ENCODE measurements around the gene SLC7A5. TPM values are rescaled to one million over a fixed set of nuclear protein-coding genes. Genes with fewer than 3 reads are reported as not detected.
"Not testable (repeated sequence)": the region's sequence is repeated elsewhere in the genome, so short reads cannot be mapped to it uniquely, and the experiment has no call there.

The SLC7A5 gene
- polyA plus RNA-seq, 1 donor from 2014 or later = 6.9 TPM

DNA sequence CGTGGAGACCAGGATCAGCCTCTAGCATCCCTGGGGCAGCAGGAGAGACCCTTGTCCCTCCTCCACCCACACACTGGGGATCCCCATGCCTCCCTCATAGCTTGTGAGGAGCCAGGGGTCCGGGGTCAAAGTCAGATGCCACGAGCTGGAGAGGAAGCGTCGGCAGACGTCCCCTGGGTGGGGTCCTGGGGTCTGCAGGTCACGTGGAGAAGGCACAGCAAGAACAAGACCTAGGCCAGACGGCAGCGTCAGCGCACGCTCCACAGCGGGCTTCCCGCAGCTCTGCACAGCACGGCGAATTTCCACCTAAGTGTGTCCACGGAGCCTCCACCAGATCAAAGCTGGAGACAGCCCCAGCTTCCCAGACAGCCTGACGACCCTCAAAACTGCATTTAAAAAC lies 49.3 kb downstream of the SLC7A5 start:
- Mint-ChIP-seq H3K36me3 (peaks cover 2% of the 10 kb centered on the region), H3K27me3 (no peaks in the 10 kb centered on the region), H3K4me3 (no peak overlapping the region), H3K27ac (no peak overlapping the region), H3K9me3 (peaks cover 0 to 3% (median 0%) of the 10 kb centered on the region in 3 donors), H3K4me1 (peaks cover 0 to 4% (median 0%) of the 10 kb centered on the region in 3 donors)

DNA sequence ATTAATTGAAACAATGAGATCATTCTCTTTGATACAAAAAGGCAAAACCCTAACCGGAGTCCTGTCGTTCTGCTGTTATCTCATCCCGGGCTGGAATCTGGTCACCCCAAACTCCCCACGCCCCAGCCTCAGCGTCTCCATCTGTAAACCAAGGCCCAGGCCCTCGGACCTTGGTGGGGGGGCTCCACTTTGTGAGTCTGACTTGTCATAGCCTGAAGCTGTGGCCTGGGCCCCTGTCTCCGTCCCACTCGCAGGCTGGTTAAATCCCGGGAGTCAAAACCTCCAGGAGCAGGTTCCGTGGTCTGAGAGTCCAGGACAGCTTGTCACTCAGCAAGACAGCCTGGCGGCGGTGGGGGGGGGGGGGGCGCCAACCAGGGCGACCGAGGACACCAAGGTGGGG lies 50.0 kb downstream of the SLC7A5 start:
- Mint-ChIP-seq H3K4me3 (no peak overlapping the region), H3K4me1 (peaks cover 0 to 4% (median 0%) of the 10 kb centered on the region in 3 donors), H3K27me3 (no peaks in the 10 kb centered on the region), H3K36me3 (peaks cover 2% of the 10 kb centered on the region), H3K27ac (no peak overlapping the region), H3K9me3 (peaks cover 0 to 3% (median 0%) of the 10 kb centered on the region in 3 donors)

DNA sequence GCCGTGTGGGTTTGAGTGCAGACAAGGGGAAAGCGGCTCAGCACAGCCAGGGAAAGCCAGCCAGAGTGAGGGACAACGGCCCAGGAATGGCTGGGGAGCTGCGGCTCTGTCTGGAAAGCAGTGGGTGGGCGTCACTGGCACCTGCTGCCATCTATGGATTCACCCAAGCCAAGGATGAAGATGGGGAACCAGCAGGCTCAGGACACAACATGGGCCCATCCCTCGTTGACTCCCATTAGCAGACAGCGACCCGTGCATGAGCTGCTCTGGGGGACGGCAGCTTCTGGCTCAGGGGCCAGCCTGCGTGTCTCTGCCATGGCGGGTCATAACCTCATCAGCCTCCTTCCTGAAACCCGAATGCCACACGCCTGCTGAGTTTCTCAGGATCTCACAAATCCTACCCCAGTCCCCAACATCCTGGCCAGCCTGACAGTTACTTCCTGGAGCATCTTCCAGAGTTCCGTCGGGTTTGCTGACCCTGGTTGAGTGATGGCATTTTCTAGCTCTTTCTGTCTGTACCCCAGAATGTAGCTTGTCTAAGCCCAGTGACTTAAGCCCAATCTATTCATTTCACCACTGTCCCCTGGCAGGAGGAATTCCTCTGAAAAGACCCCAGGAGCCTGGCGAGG lies 50.7 kb downstream of the SLC7A5 start:
- Mint-ChIP-seq H3K4me3 (no peak overlapping the region), H3K27ac (no peak overlapping the region), H3K27me3 (no peaks in the 10 kb centered on the region), H3K4me1 (peaks cover 0 to 4% (median 0%) of the 10 kb centered on the region in 3 donors), H3K36me3 (peaks cover 2% of the 10 kb centered on the region), H3K9me3 (peaks cover 0 to 3% (median 0%) of the 10 kb centered on the region in 3 donors)

DNA sequence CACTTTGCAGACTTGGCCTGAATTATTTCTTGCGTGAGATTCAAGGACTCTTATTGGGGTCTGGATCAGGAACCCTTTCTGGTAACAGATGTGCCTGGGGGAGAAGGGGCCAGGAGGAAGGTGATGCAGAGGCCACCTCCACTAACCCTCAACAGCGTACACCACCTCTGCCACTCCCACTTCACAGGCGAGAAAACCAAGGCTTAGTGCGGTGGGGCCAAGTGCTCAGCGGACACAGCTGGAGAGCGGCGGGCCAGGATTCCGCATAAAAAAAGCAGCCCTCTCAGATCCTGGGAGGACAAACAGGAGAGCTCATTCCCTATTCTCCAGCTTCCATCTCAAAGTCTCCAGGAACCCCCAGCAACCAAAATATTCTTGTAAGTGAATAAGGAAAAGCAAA lies 51.4 kb downstream of the SLC7A5 start:
- Mint-ChIP-seq H3K27me3 (no peaks in the 10 kb centered on the region), H3K4me1 (peaks cover 0 to 4% (median 0%) of the 10 kb centered on the region in 3 donors), H3K27ac (no peak overlapping the region), H3K9me3 (peaks cover 0 to 3% (median 0%) of the 10 kb centered on the region in 3 donors), H3K36me3 (peaks cover 2% of the 10 kb centered on the region), H3K4me3 (peak overlapping the region in 1 of 4 donors; percentile 55)

DNA sequence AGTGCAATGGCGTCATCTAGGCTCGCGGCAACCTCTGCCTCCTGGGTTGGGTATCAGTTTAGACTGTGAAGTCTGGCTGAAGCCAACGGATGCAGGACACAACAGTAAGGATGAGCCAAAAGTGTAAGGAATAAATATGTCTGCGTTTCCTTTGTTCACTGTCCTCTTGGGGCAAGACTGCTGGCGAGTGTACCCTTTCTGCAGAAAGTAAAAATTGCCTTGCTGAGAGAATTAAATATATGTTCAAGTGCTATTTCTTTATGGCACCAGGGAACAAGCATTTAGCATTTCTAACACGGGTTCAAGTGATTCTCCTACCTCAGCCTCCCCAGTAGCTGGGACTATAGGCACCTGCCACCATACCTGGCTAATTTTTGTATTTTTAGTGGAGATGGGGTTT lies 51.9 kb downstream of the SLC7A5 start:
- H3K4me3 Mint-ChIP-seq = peak overlapping the region in 1 of 4 donors; percentile 55
- not testable (repeated sequence) for H3K9me3 Mint-ChIP-seq, H3K27ac Mint-ChIP-seq, H3K27me3 Mint-ChIP-seq, H3K4me1 Mint-ChIP-seq, H3K36me3 Mint-ChIP-seq

DNA sequence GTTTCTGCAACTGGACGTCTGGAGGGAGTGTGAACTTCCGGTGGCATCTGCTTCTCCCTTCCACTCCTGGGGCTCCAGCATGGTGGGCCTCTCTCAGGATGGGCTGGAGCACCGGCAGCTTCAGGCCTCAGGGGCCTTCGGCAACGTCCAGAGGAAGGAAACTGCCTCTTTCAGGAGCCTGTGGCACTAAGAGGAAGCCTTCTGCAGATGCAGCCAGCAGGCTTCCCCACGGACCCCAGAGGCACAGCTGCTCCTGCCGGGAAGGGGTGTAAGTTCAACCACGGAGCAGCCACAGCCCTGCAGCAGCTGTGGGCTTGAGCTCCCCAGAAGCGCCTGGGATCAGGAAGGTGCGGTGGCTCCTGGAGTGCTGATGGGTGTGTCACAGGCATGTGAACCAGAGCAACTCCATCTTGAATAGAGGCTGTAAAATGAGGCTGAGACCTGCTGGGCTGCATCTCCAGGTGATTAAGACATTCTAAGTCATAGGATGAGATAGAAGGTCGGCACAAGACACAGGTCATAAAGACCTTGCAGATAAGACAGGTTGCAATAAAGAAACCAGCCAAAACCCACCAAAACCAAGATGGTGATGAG lies 52.7 kb downstream of the SLC7A5 start:
- peak overlapping the region in 1 of 4 donors; percentile 8 for H3K4me3 Mint-ChIP-seq
- no peak overlapping the region for H3K27ac Mint-ChIP-seq
- no peaks in the 10 kb centered on the region for H3K27me3 Mint-ChIP-seq
- H3K36me3 Mint-ChIP-seq = peaks cover 2% of the 10 kb centered on the region
- H3K9me3 Mint-ChIP-seq = peaks cover 0 to 3% (median 0%) of the 10 kb centered on the region in 3 donors
- peaks cover 4 to 6% (median 5%) of the 10 kb centered on the region in 3 donors for H3K4me1 Mint-ChIP-seq

DNA sequence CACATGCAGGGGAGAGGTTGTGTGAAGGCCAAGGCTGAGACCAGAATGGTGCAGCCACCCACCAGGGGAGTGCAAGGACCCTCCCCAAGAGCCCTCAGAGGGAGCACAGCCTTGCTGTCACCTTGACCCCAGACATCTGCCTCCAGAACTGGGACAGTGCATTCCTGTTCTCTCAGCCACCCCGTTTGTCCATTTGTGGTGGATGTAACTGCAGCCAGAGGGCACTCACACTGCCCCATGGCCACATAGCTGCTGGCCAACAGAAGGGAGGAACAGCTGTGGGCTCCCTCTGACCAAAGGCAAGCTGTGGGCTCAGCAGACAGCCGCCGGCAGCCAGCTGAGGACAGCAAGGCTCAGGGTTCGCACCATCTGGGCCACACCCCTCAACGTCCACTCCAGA lies 53.7 kb downstream of the SLC7A5 start:
- H3K4me1 Mint-ChIP-seq = peaks cover 11 to 13% (median 13%) of the 10 kb centered on the region in 3 donors
- peaks cover 2% of the 10 kb centered on the region for H3K36me3 Mint-ChIP-seq
- H3K27ac Mint-ChIP-seq = no peak overlapping the region
- no peaks in the 10 kb centered on the region for H3K27me3 Mint-ChIP-seq
- no peak overlapping the region for H3K4me3 Mint-ChIP-seq
- peaks cover 0 to 3% (median 0%) of the 10 kb centered on the region in 3 donors for H3K9me3 Mint-ChIP-seq

DNA sequence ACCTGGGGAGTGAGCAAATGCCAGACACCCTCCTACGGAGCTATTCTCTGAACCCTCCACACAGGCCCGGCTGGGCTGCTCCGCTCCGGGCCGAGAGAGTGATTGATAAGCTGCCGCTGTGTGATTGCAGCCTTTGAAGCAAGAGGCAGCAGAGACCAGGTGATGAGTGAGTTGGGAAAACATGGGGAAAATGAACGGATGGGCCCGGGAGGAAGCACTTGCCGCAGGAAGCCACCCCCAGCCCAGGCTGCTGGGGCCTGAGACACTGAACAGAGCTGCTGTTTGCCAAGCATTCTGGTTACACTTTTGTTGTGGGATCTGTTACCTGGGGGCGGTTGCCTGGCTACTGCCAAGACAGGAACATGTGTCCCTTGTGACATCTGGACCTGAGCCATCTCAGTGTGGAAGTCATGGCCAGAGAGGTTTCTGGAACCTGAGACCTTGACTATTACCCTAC lies 57.1 kb downstream of the SLC7A5 start:
- H3K9me3 Mint-ChIP-seq = peaks cover 0 to 1% (median 0%) of the 10 kb centered on the region in 3 donors
- H3K4me3 Mint-ChIP-seq = no peak overlapping the region
- peaks cover 34 to 42% (median 36%) of the 10 kb centered on the region in 3 donors for H3K4me1 Mint-ChIP-seq
- H3K36me3 Mint-ChIP-seq = peaks cover 2% of the 10 kb centered on the region
- no peaks in the 10 kb centered on the region for H3K27me3 Mint-ChIP-seq
- H3K27ac Mint-ChIP-seq = peak overlapping the region in 2 of 3 donors; percentile 31 to 83

DNA sequence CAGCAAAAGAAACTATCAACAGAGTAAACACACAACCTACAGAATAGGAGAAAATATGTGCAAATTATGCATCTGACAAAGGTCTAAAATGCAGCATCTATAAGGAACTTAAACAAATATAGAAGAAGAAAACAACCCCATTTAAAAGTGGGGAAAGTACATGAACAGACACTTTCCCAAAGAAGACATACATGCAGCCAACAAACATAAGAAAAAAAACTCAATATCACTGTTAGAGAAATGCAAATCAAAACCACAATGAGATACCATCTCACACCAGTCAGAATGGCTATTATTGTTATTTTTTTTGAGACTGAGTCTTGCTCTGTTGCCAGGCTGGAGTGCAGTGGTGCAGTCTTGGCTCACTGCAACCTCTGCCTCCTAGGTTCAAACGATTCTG lies 57.9 kb downstream of the SLC7A5 start:
- H3K36me3 Mint-ChIP-seq, H3K9me3 Mint-ChIP-seq, H3K27me3 Mint-ChIP-seq: not testable (repeated sequence)
- Mint-ChIP-seq H3K4me1 (peaks cover 42 to 47% (median 42%) of the 10 kb centered on the region in 3 donors), H3K27ac (peak overlapping the region; percentile 83 to 99 (median 92)), H3K4me3 (peak overlapping the region; percentile 64 to 92 (median 72))

DNA sequence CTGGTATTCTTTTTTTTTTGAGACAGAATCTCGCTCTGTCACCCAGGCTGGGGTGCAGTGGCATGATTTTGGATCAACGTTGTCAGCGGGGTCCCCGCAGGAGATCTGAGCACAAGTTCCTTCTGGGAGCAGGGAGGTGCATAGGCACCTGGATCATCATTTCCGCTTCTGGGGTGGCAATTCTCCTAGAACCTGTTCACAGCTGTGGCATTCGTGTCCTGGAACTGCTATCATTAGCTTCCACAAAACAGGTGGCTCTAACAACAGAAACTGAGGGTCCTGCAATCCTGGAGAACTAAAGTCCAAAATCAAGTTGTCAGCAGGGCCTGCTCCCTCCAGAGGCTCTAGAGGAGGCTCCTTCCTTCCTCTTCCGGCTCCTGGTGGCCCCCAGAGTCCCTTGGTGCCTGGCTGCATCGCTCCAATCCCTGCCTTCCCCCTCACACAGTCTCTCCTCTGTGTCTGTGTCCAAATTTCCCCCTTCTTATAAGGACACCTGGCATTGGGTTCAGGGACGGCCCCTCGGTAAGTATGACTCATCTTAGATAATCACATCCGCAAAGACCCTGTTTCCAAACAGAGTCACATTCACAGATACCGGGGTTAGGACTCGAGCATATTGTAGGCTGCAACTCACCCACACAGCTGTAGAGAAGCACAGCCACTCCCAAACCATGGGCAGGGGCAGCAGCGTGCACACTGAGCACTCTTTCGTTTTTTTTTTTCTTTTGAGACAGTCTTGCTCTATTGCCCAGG lies 60.0 kb downstream of the SLC7A5 start:
- Mint-ChIP-seq H3K27ac (peak overlapping the region; percentile 82 to 99 (median 98)), H3K4me3 (peak overlapping the region; percentile 38 to 92 (median 73)), H3K4me1 (peaks cover 44 to 50% (median 46%) of the 10 kb centered on the region in 3 donors), H3K27me3 (no peaks in the 10 kb centered on the region), H3K9me3 (no peaks in the 10 kb centered on the region), H3K36me3 (peaks cover 2% of the 10 kb centered on the region)

DNA sequence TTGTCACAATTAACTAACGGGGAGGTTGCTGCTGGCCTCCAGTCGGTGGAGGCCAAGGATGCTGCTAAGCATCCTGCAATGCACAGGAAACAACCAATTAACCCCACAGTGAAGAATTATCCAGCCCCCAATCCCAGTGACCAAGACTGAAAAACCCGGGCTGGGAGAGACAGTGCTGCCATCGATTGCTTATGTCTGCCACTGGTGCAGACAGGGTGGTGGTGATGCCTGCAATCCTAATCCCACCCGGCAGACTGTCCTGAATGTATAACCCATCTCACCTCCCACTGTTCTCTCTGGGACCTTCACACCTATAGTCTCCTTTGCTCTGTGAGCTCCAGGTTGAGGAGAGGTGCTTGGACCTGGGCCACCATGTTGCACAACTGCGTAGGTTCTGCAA lies 61.2 kb downstream of the SLC7A5 start:
- Mint-ChIP-seq H3K4me3 (peak overlapping the region in 1 of 4 donors; percentile 45), H3K4me1 (peaks cover 44 to 54% (median 46%) of the 10 kb centered on the region in 3 donors), H3K36me3 (peaks cover 2% of the 10 kb centered on the region), H3K27ac (peak overlapping the region; percentile 53 to 90 (median 82)), H3K9me3 (no peaks in the 10 kb centered on the region), H3K27me3 (no peaks in the 10 kb centered on the region)

DNA sequence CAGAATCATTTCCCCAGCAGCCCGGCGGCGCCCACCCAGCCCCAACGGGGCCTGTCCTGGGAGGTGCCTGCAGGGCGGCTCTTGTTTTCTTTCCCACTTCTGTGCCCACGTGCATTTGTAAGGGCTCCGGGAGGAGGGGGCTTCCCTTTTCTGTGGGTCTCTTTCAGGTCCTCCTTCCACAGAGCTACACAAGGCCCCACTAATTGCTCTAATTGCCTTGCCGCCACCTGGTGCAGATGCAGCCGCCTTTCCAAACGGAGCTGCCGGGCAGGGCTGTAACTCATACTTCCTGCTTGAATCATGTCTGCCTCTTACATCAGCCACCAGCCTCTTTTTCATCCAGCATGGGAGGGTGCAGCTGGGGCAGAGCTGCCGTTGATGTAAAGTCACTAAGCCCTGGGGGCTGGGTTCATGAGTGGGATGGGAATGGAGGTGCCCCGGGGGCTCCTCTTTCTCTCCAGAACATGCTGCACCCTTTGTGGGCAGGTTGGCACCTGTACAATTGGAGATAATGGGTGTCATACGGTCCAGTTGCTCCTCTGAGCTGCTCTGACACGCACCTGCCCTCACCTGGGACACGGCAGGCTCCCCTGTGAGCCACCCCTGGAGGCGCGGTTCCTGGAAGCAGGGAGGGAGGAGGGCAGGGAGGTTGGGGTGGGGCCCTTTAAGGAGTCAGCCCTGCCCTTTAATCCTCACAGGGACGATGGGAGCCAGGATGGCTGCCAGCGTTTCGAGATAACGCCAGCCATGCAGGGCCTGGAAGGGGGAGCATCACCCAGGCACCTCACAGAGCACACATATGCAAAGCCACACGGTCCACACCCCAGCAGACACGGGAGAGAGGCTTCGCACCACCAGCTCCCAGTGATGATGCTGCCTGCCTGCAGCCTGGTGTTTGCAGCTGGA lies 62.4 kb downstream of the SLC7A5 start:
- H3K36me3 Mint-ChIP-seq = peaks cover 2% of the 10 kb centered on the region
- peak overlapping the region; percentile 70 to 93 (median 80) for H3K4me3 Mint-ChIP-seq
- H3K27me3 Mint-ChIP-seq = no peaks in the 10 kb centered on the region
- peak overlapping the region; percentile 90 to 95 (median 94) for H3K27ac Mint-ChIP-seq
- peaks cover 40 to 56% (median 50%) of the 10 kb centered on the region in 3 donors for H3K4me1 Mint-ChIP-seq
- H3K9me3 Mint-ChIP-seq = no peaks in the 10 kb centered on the region

DNA sequence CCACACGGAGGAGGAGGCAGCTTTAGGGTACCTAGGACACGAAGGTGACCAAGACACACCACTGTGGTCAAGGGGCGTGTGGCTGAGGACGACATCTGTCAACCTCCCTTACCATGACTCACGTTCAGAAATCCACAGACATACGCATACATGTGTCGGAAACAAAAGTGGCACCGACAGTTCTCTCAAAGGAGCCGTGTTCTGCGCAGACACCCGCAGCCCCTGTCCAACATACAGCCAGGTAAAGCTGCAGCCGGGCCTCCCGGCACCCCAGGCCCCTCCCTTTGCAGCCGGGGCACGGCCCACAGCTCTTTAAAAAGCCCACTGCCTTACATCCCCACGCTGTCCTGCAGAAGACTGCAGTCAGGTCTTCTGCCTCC lies 63.1 kb downstream of the SLC7A5 start:
- peak overlapping the region; percentile 90 to 95 (median 94) for H3K27ac Mint-ChIP-seq
- H3K4me1 Mint-ChIP-seq = peaks cover 36 to 49% (median 45%) of the 10 kb centered on the region in 3 donors
- no peaks in the 10 kb centered on the region for H3K9me3 Mint-ChIP-seq
- peak overlapping the region; percentile 70 to 93 (median 80) for H3K4me3 Mint-ChIP-seq
- peaks cover 2% of the 10 kb centered on the region for H3K36me3 Mint-ChIP-seq
- no peaks in the 10 kb centered on the region for H3K27me3 Mint-ChIP-seq

DNA sequence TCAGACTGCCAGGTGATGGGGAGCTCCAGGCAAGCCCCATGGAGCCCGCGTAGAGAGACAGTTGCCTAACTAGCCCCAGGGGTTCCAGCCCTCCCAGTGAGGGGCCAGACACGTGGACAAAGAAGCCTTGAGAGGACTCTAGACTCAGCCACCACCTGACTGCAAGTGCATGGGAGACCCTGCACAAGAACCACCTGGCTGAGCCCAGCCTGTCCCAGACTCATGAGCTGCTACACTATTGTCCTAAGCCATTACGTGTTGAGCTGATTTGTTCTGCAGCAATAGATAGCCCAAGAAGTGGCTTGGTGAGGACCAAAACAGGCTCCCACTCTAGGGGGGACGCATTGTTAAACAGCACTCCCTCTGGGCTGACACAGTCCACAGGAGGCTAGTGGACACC lies 65.9 kb downstream of the SLC7A5 start:
- Mint-ChIP-seq H3K9me3 (peaks cover 0 to 1% (median 0%) of the 10 kb centered on the region in 3 donors), H3K4me1 (peaks cover 18 to 23% (median 21%) of the 10 kb centered on the region in 3 donors), H3K27me3 (no peaks in the 10 kb centered on the region), H3K27ac (no peak overlapping the region), H3K36me3 (peaks cover 2% of the 10 kb centered on the region), H3K4me3 (no peak overlapping the region)

Data from IgD-negative memory B cell (primary cell).